Hippocampal formation (tissue), 2 donors: Measurements from ENCODE around the gene SIM2.
A peak's percentile ranks its signal among the peaks of the same experiment; 100 is the strongest.

Experiments used
- DNase-seq, 2 donors: peaks; one replicate each; lab custom pipeline; 2025; lab: John Stamatoyannopoulos, UW

The SIM2 gene

DNA sequence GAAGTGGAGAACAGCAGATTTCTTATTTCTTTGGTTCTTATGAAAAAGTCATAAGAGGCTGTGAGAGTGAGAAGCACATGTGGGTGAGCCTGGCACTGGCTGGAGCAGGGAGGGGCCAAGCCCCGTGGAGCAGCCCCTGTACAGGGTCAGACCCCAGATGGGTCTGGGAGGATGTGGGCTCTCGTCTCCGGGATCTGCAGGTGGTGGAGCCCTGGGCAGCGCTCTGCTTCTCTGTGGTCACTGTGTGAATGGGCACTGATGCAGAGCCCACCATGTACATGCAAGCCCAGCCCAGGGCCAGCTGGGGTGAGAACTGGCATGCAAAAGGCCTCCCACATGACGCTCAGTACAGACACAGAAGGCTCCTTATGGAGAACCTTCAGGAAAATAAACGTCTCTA lies 67.6 kb downstream of the SIM2 start:
- no peak for DNase-seq

DNA sequence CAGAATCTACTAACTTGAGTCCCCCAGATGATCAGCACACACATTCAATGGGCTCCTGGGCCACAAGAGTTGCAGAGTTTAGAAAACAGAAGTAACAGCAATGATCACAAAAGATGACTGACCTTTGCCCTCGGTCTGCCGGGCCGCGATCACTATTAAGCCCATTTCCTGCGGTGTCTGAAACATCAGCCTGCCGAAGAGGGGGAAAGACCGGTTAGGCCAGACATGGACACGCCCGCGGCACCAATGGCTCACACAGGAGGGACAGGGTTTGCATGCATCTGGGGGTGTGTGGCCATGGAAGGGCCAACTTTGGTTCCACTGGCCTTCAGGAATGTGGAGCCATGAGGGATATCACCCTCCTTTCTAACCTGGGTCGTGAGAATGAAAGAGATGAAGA lies 68.2 kb downstream of the SIM2 start:
- no peak for DNase-seq

DNA sequence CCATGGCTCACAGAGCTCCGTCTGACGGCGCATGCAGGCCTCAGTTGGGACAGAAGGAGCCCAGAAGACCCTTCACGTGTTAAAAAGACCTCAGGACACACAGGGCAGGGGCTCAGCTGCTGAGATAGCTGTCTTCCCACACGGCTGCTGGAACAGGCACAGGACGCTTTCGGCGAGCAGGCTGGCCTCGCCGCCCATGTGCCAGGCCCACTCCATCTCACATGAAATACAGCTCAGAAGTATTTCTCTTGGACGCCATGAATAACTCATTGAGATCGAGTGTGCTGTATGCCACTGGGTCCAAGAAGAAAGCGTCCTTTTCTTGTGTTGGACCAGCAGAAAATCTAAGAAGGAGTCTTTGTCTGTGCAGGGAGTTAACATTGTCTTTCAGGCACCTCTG lies 69.6 kb downstream of the SIM2 start:
- DNase-seq = no peak

DNA sequence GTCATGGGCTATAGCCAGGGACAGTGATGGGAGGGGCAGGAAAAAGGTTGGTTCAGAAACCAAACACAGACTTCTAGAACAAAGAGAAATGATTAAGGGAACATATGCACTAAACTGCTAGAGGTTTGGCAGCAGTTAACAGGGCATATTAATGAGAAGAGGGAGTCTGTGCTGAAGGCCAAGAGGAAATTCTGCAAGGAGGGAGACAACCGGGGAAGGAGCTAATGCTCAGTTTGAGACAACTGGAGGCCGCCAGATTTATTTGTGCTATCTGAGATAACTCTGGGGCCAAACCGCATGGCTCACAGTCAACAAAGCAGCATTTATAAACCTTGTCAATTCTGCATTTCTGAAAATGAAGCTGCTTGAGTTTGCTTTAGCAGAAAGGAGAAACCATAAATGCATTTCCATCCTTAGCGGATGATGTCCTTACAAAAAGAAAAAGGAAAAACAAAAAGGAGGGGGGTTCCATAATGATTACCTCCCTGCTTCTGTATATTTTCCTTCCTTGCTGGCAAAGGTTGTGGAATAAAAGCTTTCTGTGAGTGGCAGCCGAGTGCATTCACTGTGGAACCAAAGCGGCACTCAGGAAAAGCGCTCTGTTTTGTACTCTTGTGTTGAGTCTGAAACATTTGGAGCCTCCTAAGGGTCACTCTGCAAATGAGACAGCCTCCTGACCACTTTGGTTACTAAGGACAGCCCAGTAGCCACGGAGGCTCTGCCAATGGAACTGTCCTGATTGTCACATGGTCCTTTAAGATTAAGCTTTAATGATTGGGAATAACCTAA lies 70.3 kb downstream of the SIM2 start:
- DNase-seq = peak in 1 of 2 donors; percentile 39

DNA sequence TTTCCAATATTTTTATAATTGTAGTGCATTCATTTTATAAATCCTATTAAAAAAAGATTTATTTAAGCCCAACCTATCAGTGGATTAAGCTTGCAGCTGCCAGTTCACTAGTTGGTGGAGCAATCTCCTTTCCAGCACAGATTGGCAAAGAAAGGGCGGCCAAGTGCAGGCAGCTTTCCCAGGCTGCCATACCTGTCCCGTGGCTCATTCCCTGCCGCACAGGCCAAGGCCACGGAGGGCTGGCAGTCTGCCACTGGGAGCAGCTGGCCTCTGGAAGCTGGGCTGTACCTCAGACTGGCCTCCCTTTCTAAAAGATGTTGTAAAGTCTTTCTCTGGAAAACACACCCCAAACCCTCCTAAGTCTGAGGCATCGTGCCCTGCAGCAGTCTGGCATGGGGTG lies 74.2 kb downstream of the SIM2 start:
- no peak for DNase-seq

DNA sequence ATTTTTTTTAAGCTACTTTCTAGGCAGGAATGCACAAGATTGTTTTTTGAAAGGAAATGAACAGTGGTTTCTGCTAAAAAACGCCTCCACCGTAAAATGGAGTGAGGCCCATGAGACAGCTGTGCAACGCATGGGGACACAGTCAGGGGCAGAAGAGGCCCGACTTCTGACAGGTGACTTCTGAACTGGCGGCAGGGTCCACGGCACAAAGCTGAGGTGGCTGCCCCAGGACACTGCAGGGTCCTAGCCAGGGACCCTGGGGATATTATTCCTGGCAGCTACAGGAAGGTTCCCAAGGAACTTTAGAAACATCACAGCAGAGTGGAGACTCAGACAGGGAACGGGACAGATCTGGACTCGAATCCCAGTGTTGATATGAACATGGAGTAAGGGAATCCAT lies 75.1 kb downstream of the SIM2 start:
- DNase-seq = no peak

DNA sequence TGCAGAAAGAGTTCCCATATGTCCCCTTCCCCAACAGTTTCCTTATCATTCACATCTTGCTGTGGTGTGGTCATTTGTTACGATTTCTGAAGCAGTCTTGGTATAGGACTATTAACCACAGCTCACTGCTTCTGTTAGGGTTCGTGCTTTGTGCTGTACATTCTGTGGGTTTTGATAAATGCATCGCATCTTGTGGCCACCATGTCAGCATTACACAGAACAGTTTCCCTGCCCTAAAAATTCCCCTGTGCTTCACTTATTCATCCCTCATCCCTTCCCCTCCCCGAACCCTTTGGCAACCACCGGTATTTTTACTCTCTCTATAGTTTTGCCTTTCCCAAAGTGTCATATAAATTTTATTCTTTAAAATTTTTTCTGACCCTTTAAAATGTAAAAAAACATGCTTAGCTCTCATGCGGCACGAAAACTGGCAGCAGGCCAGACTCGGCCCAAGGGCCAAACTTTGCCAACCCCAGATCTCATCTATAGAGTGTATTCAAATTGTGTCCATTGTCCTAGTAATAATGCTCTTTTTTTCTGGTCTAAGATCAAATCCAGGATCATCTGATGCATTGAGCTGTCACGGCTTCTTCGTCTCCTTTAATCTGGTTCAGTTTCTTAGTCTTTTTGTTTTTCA lies 78.2 kb downstream of the SIM2 start:
- DNase-seq = no peak

DNA sequence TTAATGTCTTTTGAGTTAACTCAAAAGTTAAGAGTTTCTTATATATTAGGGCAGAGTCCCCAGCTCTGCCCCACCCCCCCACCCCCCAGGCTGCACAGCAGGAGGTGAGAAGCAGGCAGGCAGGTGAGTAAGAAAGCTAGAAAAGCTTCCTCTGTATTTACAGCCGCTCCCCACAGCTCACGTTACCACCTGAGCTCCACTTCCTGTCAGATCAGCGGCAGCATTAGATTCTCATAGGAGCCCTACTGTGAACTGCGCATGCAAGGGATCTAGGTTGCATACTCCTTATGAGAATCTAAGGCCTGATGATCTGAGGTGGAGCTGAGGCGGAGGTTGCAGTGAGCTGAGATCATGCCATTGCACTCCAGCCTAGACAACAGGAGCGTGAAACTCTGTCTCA lies 81.9 kb downstream of the SIM2 start:
- DNase-seq = no peak

DNA sequence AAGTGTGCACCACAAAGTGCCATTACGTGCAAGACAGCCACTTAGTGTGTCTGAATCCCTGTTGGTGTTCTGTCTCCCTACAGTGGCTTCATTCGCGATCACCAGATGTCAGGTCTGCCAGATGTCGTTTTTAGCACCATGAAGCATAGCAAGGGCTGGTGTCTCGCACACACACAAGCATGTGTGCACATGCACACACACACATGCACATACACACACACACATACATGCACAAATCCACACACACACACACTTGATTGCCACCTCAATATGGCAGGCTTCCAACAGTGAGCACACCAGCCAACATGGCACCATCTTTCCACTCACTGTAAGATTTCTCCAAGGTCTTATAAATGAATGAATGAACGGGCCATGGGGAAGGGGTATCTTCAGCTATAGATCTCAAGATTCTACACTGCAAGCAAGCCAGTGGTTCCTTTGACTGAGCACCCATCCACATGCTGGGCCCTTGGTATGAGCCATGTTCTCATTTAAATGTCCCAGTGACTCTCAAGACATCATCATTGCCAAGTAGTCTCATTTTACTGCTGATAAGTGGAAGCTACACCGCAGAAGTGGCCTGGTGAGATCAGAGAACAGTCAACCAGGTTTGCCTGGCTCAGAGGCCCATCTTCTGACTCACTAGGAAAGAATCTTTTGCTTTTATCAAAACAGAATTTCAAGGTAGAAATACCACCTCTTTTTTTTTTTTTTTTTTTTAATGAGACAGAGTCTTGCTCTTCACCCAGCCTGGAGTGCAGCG lies 84.9 kb downstream of the SIM2 start:
- no peak for DNase-seq

DNA sequence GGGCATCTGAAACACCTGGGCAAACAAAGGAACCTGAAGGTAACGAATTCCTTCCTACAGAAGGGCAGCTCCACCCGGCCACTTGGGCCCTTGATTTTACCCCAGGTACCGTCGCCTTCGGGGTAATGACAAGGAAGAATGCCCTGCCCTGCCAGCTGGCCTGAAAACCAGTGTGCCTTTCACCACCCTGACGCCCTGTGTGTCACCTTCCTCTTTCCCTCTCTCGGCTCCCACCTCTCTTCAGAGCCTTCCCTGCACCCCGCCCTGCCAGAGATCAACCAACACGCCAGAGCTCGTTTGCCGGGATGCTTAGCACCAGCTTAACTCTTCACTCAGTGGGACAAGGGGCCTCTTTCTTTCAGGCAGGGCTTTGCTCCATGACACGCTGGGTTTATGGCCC lies 86.0 kb downstream of the SIM2 start:
- no peak for DNase-seq

DNA sequence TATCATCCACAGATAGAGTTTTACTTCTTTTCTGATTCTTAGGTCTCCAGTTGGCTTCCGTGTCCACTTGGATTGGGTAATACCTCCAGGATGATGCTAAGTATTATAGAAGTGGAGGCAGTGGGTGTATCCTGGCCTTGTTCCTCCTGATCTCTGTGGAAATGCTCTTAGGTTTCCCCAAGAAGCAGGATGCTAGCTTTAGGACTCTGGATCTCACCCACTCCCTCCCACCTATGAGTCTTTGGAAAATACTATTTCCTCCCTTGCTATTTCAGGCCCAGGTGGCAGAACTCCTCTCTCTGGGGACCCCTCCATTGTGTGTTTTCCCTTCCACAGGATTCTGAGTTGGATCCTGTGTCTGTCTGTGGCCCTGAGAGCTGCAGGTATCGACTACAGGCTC lies 86.7 kb downstream of the SIM2 start:
- DNase-seq = no peak

DNA sequence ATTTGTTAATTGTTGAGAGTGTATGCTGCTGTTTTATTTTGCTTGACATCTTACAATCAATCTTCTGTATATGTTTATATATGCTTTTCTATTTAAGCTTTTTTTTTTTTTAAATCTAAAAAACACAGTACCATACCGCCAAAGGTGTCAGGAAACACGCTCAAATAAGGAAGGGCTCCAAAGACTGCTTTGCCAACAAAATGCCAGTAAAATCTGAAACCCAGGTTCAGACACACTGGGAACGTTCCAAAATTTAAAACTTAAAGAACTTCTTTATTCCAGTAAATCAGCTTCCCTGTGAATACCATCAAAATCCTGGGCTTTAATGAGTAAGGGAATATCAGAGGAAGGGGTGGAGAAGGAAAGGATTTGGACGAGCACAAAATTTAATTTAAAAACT lies 87.3 kb downstream of the SIM2 start:
- DNase-seq = no peak

DNA sequence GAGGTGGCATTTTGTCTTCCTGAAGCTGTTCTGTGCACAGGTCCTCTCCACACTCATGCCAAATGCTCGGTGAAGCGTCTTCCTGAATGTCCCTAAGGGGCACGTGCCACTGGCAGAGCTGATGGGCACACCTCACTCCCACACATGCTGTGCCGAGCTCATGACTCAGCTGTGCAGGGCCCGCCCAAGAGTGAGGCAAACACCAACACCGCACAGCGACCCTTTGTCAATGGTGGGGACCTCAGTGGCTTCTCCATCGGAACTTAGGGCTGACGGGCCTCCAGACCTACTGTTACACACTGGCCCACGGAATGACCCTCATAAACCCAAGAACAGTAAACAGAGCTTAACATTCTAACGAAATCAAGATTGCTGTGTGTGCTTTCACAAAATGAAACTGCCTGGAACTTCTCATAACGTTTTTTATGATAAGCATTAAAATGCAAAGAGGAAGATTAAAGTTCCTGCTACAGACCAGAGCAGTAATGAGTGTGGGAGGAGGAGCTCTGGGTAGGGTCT lies 89.3 kb downstream of the SIM2 start:
- no peak for DNase-seq

DNA sequence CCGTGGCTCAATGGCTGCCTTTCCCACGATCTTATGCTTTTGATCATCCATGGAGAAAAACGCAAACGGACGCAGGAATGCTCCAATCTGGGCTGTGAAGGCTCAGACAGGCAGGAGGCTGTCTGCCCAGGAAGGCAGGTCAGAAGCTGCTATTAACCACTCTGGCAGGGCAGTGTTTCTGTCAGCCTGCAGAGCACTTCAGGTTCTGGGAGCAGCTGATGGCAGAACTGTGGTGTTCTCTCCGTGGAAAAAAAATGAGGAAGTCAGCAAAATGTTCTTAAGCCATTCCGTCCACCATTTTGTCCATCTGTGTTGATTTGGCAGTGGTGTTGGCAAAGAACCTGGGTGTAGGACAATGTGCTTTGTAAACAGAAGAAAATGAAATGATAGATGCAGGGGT lies 91.7 kb downstream of the SIM2 start:
- DNase-seq = no peak

DNA sequence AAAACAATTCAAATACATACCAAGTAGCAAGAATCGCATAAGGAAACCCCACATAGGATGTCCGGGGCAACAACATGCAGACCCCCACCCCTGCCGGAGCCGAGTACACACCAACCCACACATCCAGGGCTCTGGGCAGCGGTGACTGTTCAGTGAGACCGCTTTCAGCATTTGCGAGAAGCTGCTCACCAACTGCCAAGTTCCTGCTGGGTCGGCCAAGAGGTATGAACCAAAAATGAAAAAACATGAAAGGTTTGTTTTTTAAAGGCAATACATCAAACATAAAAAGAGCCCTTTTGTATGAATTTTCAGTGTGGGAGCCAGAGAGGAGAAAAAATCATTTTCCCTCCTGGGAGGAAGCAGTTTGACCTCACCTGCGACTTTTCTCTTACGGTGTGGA lies 92.3 kb downstream of the SIM2 start:
- no peak for DNase-seq

DNA sequence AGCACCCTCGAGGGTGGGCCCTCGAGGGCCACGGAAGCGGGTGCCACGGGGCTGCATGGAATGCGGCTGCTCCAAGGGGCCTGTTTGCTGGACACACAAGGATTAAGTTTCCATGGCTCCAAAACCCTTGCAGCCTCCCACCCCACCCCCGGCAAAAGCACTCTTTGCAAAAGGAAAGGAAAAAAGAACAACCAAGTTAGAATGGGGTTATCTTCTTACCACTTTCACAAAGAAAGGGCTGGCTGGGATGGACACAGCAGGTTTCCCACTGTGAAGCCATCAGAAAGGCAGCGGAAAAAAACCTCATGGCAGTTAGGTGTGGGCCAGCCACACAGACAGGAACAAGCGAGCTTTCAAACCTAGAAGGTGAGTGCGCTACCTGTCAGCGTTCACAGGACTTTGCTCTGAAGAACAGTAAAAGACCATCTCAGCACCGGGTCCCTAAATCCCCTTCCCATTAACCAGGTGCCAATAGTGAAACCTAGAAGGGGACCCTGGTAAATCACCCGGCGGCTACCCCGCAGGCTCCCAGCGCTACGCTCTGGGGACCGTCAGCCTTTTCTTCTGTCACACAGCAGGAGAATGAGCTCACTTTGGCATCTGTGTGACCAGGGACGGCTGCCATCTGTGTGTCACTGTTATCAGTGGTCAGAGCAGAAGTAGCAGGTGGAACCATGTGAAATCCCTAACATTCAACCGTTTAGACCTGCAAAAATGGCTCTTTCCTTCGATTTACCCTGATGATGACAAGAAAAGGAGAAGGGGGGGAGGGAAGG lies 93.0 kb downstream of the SIM2 start:
- DNase-seq = no peak

DNA sequence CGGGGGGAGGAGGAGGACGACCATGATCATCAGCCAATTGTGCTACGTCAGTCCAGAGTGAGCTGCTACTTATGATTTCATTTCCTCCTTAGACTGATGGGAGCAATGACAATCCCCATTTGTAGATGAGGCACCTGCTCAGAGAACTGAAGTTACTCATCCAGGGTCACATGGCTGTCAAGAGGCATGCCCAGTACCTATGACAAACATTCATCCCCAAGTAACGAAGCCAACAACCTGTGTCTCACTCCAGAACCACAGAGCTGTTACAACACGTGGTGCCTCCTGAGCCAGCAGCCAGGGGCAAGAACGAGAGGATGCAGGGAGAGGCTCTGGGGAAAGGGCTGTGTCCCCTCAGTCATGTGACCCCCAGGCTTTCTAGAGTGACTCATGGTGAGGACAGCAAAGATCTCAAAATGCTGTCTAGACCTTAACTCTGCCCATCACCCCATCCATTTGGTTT lies 93.6 kb downstream of the SIM2 start:
- no peak for DNase-seq

DNA sequence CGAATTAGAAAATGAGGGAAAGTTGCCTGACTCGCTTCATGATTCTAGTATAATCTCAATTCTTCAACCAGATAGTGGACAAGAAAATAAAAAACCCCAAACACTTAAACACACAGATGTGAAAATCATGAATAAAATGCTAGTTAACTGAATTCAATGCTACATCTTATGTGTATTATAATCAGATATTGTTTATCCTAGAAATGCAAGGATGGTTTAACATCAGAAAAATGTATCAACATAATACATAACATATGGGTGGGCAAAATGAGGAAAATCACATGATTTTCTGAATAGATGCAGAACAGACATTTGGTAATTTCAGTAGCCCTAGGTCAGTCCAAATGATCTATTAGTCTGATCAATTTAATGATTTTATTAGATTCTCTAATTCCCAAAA lies 97.2 kb downstream of the SIM2 start:
- DNase-seq = no peak

DNA sequence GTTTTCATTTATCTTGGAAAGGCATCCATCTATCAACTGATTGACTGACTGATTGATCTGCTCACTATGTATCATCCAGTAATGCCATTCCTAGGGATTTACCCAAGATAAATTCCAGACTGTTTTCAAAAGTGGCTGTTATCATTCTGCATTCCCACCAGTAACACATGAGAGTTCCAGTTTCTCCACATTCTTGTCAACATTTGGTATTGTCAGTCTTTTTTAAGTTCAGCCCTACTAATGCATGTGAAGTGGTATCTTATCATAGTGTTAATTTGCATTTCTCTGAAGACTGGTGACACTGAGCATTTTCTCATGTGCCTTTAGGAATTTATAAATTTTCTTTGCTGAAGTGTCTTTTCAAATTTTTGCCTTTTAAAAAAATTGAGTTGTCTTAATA lies 99.6 kb downstream of the SIM2 start:
- DNase-seq = no peak
